OCI-LY1 (cell line): ENCODE results near the gene TMEM222.

Experiments used
- EZH2 ChIP-seq: fragments of 200-600 bp; sonication (generic), shearing (Covaris generic); IDR thresholded peaks from 2 replicates; pipeline ENCODE4 v1.8.0; 2017; ENCODE audit warnings: borderline replicate concordance, mixed run types, mild to moderate bottlenecking, antibody characterized with exemption, low read length, moderate library complexity, mixed read lengths
- TF ChIP-seq, protein P1 (sequence below): fragments of 200-600 bp; sonication (generic), shearing (Covaris generic); IDR thresholded peaks from 2 replicates; pipeline ENCODE4 v1.5.1; 2017; ENCODE audit warnings: mild to moderate bottlenecking, antibody characterized with exemption, low read length, moderate library complexity, mixed read lengths

DNA sequence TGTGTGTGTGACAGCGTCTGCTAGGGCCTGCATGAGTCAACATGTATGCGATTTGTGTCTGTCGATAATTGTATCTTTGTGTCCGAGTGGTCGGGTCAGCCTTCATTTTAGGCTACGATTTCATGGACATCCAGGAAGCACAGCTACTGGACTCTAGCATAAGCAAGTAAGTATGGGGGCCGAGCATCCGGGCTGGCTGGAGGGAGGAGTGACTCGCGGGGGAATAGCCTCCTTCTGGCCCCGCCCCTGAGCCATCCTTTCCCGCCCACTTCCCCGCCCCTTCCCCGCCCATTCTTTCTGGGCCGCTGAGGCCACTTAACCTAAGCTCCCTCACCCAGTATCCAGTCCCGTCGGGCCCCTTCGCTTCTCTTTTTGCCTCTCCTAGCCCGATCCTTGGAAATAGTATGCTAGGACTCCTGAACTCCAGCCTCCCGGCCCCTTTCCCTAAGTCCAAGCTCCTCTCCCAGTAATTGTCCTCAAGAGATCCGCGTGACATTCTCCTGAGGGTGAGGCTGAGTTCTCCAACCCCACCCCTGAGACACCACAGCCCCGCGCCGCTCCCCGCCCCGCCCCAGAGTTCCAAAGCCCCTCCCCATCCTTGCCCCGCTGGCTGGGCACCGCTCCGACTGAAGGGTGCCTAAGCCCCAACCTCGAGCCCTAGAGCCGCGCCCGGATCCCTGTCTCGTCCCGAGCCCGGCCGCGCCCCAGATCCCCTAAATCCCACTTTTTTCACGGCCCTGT is 43.6 kb downstream of the TMEM222 start:
- TF ChIP-seq, protein P1, sequence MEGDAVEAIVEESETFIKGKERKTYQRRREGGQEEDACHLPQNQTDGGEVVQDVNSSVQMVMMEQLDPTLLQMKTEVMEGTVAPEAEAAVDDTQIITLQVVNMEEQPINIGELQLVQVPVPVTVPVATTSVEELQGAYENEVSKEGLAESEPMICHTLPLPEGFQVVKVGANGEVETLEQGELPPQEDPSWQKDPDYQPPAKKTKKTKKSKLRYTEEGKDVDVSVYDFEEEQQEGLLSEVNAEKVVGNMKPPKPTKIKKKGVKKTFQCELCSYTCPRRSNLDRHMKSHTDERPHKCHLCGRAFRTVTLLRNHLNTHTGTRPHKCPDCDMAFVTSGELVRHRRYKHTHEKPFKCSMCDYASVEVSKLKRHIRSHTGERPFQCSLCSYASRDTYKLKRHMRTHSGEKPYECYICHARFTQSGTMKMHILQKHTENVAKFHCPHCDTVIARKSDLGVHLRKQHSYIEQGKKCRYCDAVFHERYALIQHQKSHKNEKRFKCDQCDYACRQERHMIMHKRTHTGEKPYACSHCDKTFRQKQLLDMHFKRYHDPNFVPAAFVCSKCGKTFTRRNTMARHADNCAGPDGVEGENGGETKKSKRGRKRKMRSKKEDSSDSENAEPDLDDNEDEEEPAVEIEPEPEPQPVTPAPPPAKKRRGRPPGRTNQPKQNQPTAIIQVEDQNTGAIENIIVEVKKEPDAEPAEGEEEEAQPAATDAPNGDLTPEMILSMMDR, result no peak
- no peak for TF ChIP-seq EZH2
